T-helper 1 cell treated with Interleukin-12 subunit alpha and Interleukin-12 subunit beta and Interleukin-4 antibody, amounts not matched to agents 30 ng/mL and 1 ng/mL, for 36 hours (primary cell): ENCODE results near the gene CYSLTR1. TPM values are rescaled to one million over a fixed set of nuclear protein-coding genes. Genes with fewer than 3 reads are reported as not detected.
"Not testable (repeated sequence)": the region's sequence is repeated elsewhere in the genome, so short reads cannot be mapped to it uniquely, and the experiment has no call there.

Experiments used
- intact Hi-C: fragments of 100-400 bp; cut with micrococcal nuclease; formaldehyde crosslinking; loops from one replicate; pipeline ENCODE4 v1.15.1; 2024
- total RNA-seq: library from RNA; stranded (reverse); gene quantifications from 2 replicates; pipeline ENCODE4 v1.2.3, GENCODE V29; 2022

Gene CYSLTR1
- total RNA-seq, 1 donor from 2014 or later, result 58.0 TPM

GRCh38 chrX:78226047-78226446 lies 101.4 kb downstream of the CYSLTR1 start:
- intact Hi-C loops, result not testable (repeated sequence)

Other genes starting within 250 kb of the CYSLTR1 start
- gene PGK1, start 223.4 kb downstream of the CYSLTR1 start, total RNA-seq, result 822 and 829 TPM in 2 replicates
- 21.6 and 23.0 TPM in 2 replicates for gene TAF9B, start 188.0 kb downstream of the CYSLTR1 start, total RNA-seq